Hematopoietic multipotent progenitor cell treated with erythropoietin and hydrocortisone succinate and interleukin-3 and kit ligand, for 15 days (in vitro differentiated cells): ENCODE results near the gene LAMA1.
"Not testable (repeated sequence)": the region's sequence is repeated elsewhere in the genome, so short reads cannot be mapped to it uniquely, and the experiment has no call there.

ENCODE experiments used
- DNase-seq: peaks from one replicate; pipeline ENCODE4 v3.0.0-alpha.2; 2015; ENCODE audit warnings: low spot score

The LAMA1 gene

DNA sequence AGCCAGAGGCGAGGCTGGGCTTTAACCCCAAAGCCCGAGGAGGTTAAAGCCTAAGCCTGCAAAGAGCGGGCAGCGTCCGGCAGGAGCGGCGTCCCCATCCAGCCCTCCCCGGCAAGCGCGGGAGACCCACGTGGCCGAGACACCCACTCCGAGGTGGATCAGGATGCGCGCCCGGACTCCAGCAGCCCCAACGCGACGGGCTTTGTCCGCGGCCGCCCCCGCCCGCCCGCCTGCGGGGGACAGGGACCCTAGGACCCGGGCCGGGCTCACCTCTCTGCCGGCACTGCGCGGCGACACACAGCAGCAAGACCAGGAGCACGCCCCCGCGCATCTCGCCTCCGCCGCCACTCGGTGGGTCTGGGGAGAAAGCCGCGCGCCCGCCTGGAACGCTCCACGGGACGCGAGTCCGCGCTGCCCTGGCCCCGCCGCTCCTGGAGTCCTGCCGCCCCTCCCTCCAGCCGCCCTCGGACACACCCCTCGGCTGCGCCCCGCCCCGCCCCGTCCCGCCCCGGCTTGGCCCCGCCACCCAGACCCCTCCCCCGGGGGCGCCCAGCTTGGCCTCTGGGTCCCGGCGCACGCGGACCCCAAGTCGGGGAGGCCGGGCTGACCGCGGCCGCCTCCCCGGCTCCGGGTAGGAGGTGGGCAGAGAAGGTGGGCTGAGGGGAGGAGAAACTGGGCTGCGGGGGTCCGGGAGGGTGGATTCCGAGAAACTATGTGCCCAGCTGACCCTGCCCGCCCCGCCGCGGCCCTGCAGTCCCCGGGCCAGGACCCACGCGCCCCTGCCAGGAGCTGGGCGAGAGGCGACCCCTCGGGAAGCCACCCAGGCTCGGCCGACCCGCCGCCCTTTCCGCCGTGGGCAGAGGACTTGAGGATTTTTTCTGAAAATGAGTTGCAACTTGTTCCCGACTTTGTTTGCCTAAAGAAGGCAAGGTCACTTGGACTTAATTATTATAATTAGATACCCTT lies at the start of gene LAMA1:
TSS of gene LAMA1 (minus strand) at position 408 of the 966 bp plus-strand sequence. CDS start at position 331, 77 bp downstream.
- no peak for DNase-seq

DNA sequence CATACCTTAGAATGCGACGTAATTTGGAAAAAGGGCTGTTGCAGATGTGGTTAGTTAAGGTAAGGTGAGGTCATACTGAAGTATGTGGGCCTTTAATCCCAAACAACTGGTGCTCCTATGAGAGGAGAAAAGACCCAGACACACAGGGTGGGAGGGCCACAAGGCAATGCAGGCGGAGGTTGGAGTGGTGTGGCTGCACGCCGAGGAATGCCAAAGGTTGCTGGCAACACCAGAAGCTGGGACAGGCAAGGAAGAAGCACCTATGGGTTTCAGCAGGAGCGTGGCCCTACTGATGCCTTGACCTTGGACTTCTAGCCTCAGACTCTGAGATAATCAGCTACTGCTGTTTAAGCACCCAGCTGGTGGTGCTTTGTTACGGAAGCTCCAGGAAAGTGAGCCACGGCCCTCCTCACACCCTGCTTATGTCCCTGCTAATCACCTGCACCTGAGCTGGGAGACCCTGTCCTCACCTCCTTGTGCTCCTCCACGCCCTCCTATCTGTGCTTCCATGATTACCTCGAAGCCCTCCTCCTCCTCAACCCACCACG lies 48.3 kb upstream of the LAMA1 start:
- no peak for DNase-seq

DNA sequence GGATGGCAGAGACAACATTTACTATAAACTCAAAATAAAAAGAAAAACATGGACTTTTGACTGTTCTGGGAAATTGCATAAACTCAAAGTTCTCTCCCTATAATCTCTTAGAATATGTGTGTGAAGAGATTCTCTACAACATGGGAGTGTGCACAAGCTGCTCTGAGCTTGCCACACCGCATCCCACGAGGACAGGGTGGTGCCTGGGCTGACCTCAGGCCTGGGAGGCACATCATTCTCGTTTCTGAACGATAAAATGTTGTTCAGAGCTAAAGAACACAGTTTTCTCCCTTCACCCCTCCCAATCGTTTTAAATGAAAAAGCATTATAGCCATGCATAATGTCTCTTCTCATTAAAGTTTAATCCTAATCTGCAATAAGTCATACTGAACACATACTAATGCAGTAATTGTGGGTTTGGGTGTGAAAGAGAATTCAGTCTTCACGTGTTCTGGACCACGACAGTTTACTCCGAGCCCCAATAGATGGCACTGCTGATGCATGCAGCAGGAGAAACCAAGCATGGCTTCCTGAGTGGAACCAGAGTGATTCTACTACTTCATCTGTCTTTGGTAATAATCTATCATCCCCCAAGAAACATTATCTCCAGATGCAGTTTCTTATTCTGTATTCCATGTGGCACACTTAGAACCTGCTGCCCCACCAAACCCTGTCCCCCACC lies 46.9 kb upstream of the LAMA1 start:
- no peak for DNase-seq

DNA sequence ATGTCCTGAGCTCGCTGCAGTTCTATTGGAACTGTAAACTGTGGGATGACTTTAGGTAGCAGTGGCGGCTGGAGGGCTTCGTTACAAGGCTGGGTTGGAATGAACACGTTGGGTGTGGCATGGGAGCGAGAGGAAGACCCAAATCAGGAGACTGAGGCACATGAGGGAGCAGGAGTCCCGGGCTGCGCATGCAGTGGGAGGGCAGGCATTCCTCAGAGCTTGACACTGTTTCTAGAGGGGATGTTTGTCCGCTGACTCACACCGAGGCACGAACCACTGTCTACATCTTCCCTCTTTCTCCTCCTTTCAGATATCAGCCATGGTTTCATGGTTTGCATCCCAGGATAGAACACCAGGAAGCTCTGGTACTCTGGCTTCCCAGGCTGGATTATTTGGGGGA lies 40.6 kb upstream of the LAMA1 start:
- DNase-seq: no peak

GRCh38 chr18:7157760-7158159 lies 40.2 kb upstream of the LAMA1 start:
- DNase-seq: no peak

GRCh38 chr18:7155887-7156286 lies 38.3 kb upstream of the LAMA1 start:
- DNase-seq: no peak

DNA sequence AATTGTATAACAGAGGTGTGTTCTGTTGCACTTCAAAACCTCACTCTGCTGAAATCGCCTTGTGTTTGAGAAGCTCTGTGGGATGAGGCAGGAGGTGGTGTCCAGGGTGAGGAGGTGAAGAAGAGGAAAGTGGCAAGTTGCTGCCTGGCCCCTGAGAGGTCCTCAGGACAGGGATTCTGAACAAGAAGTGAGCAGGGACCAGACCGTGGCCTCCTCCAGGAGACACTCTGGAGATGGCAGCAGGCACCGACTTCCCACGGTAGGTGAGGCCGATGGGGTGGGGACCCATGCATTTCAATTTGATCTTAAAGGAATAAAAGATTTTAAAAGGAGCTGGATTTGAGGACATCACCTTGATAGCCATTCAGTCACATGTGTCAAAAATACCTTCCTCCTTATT lies 37.5 kb upstream of the LAMA1 start:
- DNase-seq: no peak

DNA sequence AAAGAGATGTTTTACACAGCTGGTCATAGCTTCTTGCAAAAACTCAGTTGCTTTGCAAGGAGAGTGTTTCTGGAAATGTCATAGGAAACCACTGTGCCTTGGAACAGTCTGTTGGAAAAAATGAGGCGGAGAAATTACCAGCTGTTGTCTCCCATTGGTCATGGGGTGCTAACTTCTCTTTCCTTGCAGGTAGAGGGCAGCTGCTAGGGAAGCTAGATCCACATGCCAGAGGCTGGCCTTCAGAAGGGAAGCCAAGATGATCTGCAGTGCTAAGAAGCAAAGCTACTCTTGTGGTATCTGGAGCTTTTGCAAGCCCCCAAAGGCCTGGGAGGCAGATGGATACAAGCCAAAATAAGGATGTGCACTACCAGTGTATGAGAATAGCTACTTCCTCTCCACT lies 34.8 kb upstream of the LAMA1 start:
- DNase-seq: no peak

- no peak for DNase-seq
Observed at GRCh38 chr18:7147399-7147798, 29.8 kb upstream of the LAMA1 start.

DNA sequence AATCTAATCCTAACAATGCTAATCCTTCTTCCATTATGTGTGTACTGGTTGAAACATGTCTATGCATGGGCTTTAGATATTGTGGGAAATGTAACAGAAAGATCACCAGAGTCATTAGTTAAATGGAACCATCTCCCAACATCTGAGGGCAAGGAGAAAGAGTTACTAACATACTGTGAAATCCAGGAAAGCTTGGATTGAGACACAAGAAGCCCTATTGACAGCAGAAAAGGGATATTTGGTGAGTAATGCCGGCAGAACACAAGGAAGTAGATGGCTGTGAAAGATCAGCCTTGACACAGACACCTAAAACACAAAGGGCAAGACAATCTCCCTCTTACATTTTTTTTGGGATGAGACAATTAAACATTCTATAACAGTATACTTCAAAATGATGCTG lies 28.5 kb upstream of the LAMA1 start:
- DNase-seq: no peak

GRCh38 chr18:7144921-7145320 lies 27.3 kb upstream of the LAMA1 start:
- DNase-seq: not testable (repeated sequence)

- no peak for DNase-seq
Observed at GRCh38 chr18:7141287-7141686, 23.7 kb upstream of the LAMA1 start.

DNA sequence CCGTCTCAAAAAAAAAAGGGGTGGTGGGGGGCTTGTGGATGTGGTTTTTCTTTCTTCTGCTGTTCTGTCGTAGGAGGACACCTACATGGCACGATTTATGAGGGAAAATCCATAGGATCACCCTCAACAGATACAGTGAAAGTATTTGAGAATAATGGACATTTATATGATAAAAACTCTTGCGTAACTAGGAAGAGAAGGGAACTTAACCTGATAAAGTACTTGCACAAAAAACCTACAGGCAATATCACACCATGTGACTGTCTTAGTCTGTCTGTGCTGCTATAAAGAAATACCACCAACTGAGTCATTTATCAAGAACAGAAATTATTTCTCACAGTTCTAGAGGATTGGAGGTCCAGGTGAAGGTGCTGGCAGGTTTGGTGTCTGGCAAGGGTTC lies 21.8 kb upstream of the LAMA1 start:
- DNase-seq: no peak

GRCh38 chr18:7133181-7133580 lies 15.6 kb upstream of the LAMA1 start:
- no peak for DNase-seq

GRCh38 chr18:7132356-7133150 lies 15.0 kb upstream of the LAMA1 start:
- DNase-seq: no peak

GRCh38 chr18:7122376-7122775 lies 4.8 kb upstream of the LAMA1 start:
- DNase-seq: no peak

GRCh38 chr18:7116792-7117389 lies 706 bp downstream of the LAMA1 start:
- no peak for DNase-seq

- no peak for DNase-seq
Observed at GRCh38 chr18:7116001-7116730, 1.4 kb downstream of the LAMA1 start.

GRCh38 chr18:7112936-7113335 lies 4.7 kb downstream of the LAMA1 start:
- no peak for DNase-seq

- no peak for DNase-seq
Observed at GRCh38 chr18:7111134-7111533, 6.5 kb downstream of the LAMA1 start.

DNA sequence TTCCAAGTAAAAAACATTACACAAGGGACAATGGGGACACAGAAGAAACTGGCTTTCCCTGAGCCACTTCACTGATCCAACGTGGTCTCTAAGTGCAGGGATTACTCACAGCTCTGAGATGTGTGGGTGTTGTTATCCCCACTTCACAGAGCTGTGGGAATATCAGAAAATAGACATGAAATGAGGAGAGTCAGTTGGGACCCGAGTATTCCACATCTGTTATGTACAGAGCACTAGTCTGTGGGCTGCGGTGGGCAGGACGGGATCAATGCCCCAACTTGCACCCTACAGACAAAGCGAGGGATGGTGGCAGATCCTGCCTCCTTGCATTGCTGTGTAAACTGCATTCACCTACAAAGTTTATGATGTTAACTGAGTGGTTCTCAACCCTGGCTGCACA lies 11.7 kb downstream of the LAMA1 start:
- no peak for DNase-seq
